Stimulated activated CD4-positive, alpha-beta T cell treated with anti-CD3 and anti-CD28 coated beads, Interleukin-12 subunit alpha, Interleukin-12 subunit beta, amount 100 ng/mL, for 4 hours (primary cell): ENCODE results near the gene ESPNL.

Source experiments
- DNase-seq: peaks from one replicate; pipeline ENCODE4 v3.0.0-alpha.2; 2020

The ESPNL gene

GRCh38 chr2:238130111-238130695 is 30.1 kb downstream of the ESPNL start:
- no peak for DNase-seq

- DNase-seq, result no peak
These were observed 30.8 kb downstream of the ESPNL start for GRCh38 chr2:238130696-238131628.

- no peak for DNase-seq
These were observed 31.8 kb downstream of the ESPNL start for GRCh38 chr2:238131761-238132462.

- no peak for DNase-seq
These were observed 32.6 kb downstream of the ESPNL start for GRCh38 chr2:238132463-238133450.

- DNase-seq, result no peak
These were observed 33.6 kb downstream of the ESPNL start for GRCh38 chr2:238133499-238134392.

- no peak for DNase-seq
These were observed 34.2 kb downstream of the ESPNL start for GRCh38 chr2:238134393-238134785.

- no peak for DNase-seq
These were observed 35.5 kb downstream of the ESPNL start for GRCh38 chr2:238135601-238136150.

- DNase-seq, result no peak
These were observed 36.8 kb downstream of the ESPNL start for GRCh38 chr2:238136820-238137537.

GRCh38 chr2:238137885-238138284 is 37.7 kb downstream of the ESPNL start:
- no peak for DNase-seq

- no peak for DNase-seq
These were observed 38.4 kb downstream of the ESPNL start, which contains the start of gene KLHL30 for GRCh38 chr2:238138331-238139195. TSS of gene KLHL30 (plus strand) at chr2:238138668. CDS start at chr2:238140755, 2,087 bp downstream.

- DNase-seq, result peak; percentile 15
These were observed 39.3 kb downstream of the ESPNL start for GRCh38 chr2:238139196-238140039.

GRCh38 chr2:238140040-238140439 is 39.9 kb downstream of the ESPNL start:
- DNase-seq, result no peak

- DNase-seq, result no peak
These were observed 40.8 kb downstream of the ESPNL start for GRCh38 chr2:238140721-238141540.

GRCh38 chr2:238141541-238142318 is 41.6 kb downstream of the ESPNL start:
- DNase-seq, result no peak

- DNase-seq, result no peak
These were observed 42.5 kb downstream of the ESPNL start for GRCh38 chr2:238142382-238143205.
